ENCODE results near the gene CAPN11.

Gene CAPN11

DNA sequence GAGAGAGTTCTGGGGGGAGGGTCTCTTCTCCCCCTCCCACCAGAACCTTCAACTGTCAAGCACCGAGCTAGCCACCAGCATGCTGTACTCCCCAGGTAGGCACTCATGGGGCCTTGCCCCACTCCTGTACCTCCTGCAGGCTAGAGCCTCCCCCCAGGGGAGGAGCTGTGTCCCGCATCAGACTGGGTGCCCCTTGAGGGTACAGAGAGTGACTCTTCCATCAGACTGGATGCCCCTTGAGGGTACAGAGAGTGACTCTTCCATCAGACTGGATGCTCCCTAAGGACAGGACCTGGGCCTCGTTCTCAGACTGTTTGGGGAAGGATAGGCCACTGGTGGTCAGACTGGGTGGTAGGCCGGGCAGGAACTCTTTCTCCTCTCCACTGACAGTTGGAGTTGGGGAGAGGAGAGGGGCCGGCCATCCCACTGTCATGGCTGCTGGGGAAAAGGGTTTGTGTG, at the start of gene CAPN11:
Gene CAPN11, plus strand, starts transcription at position 51 of the 459 bp plus-strand sequence. Its CDS starts 29 bp downstream, at position 80.
- DNase-seq: no peak

DNA sequence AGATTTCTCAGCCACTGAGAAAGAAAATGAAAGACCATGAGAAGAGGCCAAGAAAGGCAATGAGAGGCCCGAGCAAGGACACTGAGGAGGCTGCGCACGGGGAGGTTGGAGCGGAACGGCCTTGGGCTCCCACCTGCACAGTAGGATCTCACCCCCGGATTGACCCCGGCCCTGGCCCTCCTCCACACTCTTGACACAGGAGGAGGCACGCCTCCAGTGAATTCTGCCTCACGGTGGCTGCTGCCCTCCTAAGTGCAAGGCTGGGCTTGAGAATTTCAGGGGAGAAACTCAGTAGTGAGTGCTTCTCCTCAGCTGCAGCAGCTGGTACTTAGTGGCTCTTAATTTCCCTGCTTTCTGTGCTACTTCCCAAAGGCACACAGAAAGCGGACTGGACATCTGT, 49.4 kb upstream of the CAPN11 start:
- DNase-seq: no peak

DNA sequence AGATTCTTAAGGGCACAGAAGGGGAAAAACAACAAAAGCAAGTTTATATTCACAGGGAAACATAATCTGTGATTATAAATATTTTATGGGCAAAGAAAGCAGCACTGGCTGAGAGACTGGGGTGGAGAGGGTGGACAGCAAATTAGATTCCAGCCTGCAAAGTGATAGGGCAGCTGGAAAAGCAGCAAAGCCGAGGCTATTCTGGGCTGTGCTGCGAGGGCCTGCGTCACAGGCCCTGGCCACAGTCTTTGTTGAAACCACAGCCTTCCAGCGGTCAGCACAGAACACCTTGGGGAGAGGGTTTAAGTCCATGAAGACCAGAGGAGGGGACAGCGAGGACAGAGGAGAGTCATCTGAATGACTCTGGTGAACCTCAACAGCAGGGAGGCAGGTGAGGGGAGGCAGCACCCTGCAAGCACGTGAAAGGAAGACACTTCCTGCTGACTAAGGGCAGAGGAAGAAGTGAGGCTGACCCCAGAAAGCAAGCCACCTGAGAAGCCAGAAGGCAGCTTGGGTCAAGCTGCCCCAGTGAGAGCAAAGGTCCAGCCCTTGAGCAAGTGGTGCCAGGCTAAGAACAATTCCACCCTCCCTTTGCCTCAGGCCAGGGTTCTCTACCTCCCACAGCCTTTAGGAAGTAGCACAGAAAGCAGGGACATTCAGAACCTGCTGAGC, 48.5 kb upstream of the CAPN11 start:
- no peak for DNase-seq

DNA sequence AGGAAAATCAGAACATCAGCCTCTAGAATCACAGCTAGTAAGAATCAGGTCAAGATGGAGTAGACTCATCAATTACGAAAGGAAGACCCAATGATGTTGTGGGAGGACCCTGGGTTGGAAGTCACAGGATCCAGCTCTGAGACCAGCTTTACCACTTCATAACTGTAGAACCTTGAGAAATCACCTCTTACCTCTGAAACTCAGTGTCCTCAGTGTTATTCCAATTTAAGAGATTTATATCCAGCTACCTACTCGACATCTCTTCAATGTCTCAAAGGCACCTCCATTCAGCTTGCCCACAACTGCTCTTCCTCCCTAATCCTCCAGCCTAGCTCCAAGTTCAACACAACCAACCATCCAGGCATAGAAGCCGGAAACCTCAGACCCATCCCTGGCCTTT, 47.7 kb upstream of the CAPN11 start:
- DNase-seq: no peak

DNA sequence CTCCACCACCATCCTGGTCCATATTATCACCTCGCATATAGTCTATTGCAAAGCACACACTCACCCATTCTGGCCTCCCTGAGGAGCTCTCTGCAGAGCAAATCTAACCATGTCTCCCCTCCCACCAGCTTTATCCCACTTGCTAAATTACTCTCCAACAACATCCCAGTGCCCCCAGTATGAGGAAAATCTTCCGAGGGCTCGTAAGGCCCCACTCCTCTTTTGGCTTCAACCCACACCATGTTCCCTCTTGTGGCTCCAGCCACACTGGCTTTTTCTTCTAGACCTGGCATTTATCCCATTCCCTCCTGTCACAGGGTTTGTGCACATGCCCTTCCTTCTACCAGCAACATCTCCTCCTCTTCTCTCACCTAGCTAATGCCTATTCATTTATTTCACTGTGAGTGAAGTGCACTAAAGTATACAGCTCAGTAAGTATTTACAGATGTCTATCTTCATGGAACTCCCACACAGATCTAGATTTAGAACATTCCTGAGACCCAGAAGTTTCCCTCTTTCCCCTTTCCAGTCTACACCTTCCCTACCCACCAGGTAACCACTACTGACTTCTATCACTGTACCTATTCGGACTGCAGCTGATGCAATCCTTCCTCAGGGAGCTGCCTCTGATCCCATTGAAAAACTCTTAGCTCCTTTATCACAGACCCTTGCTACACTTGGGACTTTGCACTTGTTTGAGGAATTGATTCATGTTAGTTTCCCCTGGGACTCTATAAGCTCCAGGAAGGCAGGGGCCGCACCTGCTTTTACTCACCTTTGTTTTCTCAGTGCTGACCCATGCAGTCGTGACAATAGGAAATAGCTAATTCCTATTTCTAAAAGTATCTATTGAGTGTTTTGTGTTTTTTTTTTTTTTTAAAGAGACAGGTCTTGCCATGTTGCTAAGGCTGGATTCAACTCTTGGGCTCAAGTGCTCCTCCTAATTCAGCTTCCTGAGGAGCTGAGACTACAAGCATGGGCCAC, 46.9 kb upstream of the CAPN11 start:
- no peak for DNase-seq

DNA sequence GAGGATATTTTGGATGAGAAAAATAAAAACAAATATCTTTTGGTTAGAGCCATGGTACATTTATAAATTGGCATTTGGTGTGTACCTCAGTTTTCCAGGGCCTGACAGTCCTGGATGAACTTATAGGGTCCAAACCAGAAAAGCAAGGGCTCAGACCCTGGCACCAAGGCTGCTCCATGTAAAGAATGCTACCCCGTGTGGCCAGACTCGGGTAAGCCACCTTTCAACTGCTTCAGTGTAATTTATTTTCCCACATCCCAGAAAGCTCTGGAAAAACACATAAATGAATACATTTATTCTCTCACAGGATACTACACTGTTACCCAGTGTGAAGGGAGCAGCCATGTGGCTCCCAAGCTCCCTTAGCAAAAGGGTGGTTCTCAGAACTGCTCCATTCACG, 45.2 kb upstream of the CAPN11 start:
- no peak for DNase-seq

DNA sequence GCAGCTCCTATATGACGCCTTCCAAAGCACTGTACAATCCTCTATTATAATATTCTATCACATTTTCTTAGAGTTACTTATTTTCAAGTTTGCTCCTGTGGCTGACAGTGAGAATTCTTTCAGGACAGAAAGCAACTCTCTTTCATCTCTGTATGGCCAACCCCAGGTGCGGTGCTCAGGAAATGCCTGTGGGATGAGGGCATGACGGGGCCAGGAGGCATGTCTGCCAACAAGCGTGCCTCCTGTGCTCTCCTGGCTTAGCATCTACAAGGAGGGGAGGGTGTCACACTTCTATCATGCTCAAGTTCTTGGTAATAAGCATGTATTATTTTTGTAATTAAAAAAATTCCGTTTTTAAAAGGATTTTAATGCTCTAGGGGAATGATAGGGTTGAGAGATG, 42.8 kb upstream of the CAPN11 start:
- DNase-seq: no peak

DNA sequence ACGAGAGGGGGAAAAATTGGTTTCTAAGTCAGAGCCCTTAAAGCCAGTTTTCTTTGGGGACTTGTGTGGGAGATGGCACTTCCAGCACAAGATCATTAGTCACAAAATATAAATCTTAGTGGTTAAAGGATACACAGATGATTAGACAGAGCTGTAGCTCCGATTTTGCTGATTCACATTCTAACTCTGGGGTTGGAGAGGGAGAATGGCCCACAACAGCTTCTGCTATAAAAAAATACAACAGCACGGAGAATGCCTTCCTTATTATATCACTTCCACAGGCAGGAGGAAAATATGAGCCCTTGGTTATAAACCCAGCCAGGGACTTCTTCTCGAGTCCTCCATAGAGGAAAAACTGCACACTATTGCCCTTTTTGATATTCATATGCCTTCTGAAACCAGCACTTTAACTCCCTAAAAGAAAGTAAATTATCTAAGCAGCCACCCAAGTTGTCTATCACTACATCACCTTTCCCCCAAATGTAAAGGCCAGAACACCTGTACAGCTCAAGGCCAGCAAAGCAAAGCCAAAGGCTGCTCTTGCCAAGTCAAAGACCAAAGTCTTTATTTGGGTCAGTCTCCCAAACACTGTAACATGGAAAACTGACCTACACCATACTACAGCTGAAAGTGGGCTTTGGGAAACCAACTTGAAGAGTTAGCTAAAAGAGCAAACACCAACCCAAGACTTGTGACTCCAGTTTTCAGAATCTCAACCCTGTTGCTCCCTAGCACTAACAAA, 41.8 kb upstream of the CAPN11 start:
- peak; percentile 39 for DNase-seq

DNA sequence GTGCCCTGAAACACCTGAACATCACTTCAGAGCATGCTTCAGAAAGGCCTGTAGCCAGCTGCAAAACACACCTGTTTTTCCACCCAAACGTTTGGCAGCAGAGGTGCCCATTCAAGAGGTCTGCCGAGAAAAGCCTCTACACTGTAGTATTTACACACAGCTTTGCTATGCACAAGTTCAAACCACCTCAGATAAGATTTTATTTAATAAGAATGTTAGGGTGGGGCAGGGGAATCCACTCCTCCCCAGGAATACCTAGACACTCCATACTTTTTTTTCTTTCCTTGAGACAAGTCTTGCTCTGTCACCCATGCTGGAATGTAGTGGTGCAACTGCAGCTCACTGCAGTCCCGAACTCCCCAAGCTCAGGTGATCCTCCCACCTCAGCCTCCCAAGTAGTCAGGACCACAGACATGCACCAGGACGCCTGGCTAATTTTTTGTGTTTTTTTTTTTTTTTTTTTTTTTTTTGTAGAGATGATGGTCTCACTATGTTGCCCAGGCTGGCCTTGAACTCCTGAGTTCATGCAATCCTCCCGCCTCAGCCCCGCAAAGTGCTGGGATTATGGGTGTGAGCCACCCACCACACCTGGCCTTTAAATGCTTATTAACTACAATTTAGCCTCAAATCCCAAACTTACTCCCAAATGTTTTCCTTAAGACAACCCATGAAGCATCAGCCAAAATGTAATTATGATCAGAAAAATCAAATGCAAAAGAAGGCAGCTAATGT, 41.1 kb upstream of the CAPN11 start:
- DNase-seq: no peak

DNA sequence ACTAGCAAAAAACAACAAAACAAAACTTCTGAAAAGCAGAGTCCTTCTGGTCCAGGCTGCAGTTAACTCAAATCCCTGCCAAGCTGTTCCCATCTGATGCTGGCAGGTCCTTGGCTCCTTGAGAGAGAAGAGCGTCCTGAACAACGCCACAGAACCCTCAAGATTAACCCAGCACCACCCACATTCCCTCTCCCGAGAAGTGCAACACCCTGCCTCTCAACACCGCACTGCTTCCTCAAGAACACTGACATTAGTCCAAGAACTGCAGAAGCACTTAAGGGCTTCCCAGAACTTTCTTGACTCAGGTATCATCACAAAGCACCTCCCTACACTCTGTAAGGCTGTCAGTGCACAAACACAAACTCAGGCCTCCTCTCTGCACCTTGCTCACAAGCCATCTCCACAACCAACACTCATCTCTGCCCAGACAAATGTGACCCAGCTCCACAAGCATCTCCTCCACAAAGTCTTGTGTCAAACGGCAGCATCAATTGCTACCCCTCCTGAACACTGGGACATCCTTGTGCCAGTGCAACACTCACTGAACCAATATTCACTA, 38.8 kb upstream of the CAPN11 start:
- no peak for DNase-seq

DNA sequence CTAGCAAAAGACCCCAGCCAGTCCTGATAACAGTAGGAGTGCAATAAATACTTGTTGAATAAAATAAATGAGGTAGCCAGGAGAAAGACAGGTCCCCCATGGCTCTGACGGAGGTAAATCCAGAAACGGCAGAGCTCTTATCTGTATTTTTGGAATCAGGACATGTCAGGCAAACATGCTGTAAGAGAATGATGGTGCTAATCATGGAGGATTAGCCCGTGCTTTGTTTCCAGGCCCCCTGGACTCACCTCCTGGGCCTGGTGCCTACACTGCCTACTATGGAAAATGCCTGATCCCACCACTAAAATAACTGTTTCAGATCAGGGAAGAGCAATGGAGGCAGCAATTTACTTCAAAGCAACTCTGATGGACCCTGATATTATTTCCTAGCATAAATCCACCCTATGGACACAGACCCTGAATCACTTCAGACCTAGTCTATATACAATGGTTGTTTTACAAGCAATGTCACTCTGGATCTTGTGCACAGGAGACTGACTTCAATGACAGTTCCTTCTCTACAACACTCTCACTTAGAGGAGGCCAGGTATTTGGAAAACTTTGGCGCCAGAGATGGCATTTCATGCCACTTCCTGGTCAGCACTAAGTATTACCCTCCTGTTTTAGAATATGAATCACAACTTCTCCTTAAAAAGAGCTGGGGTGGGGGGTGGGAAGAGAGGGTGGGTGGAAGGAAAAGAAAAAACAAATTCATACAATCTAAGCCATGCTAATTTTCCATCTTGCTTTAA, 37.8 kb upstream of the CAPN11 start:
- DNase-seq: no peak

DNA sequence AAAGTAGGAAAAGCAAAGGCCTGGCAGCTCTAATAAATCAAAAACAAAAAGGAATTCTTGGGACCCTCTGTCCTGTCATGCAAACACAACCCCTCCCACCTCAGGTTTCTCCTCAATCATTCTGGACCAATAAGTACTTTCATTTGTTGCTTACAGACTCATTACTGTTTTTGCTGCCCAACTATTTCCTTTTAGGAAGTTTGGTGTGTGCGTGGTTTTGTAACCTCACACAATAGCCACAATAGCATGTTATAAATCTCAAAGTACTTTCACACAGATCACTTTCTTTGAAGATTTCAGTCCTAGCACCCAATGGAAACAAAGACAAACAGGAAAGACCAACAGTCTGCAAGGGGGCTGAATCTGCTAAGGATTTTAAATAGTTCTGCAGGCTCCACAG, 35.8 kb upstream of the CAPN11 start:
- DNase-seq: no peak

DNA sequence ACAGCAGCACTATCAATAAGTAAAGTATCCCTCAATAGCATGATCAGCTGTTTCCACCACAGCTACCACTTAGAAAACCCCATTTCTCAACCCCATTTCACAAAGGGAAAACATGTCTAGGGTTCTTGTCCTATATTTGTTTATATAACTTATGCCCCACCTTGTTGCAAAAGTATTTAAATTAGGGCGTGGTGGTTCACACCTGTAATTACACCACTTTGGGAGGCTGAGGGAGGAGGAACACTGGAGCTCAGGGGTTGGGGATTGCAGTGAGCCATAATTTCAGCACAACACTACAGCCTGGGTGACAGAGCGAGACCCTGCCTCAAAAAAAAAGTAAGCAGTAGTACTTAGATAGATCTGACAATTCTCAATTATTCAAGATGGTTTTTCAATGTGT, 35.1 kb upstream of the CAPN11 start:
- no peak for DNase-seq

DNA sequence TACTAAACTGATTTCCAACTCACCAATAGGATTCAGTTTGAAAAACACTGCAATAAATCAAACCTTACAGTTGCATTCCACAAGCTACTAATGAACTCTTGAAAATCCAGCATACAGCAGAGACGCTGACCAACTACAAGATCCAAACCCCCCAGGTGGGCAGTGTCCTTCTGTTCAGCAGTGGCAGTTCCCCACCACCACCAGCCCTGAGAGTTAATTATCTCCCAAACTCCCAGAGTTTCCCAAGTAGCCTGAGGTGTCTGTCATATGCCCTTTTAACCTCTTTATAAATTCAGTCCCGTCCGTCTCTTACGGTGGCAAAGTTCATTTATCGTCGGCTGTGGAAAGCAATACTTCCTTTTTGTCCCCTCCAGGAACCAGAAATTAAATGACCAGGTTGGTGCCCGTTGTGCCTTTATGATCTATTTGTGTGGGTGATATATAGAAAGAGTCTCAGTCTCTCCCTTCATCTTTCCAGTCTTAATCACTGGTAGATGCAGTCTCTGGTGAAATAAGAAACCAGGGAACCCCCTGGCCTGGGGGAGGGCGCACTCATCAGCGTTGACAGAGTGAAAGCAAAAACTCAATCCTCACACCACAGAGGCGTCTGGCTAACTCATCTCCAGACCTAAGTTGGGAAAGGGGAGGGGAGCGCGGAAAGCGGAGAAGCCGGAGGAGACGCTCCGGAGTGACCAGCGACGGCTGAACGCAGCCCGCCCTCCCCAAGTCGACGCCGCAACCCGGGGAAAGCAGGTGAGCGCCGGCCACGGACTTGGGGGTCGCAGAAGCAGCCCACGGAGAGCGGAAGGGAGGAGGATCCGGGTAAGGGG, 32.1 kb upstream of the CAPN11 start:
- peak; percentile 13 for DNase-seq

DNA sequence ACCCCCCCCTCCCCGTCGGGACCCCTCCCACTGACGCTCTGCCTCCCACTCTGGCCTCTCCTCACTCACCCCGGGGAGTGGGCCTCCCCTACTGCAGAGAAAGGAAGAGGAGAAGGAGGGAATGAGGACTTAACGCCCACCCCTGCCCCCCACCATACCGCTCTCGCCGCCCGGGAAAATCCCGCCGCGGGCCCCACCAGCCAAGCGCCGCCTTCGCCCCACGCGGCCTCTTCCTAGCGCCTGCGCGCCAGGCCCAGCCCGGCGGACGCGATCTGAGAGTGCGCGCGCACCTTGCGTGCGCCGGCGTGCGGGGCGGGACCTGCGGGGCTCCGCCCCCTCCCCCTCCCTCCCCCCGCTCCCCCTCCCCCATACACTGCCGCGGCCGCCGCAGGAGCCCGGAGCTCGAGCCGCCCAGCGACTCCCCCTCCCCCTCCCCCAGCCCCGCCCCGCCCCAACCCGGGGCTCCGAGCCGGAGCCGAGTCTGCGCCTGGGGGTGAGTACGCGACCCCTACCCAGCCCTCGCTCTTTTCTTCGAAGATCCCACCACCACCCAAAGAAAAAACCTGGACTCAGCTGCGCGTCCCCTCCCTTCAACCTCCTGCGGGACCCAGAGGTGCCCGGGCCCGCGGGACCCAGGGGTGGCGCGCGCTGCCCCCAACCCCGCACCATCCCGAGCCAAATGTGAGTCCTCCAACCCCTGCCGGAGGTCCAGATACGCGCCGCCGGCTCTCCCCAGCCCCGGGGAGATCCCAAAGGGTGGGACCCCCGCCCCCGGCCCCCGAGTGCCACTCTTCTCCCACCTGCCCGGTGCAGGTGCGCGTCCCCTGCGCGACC, 31.2 kb upstream of the CAPN11 start, which contains the start of the genes MRPL14 and TMEM63B:
Gene MRPL14, minus strand, starts transcription at position 267 of the 834 bp plus-strand sequence. CDS start 10,841 bp downstream, outside the sequence.
Gene TMEM63B, plus strand, starts transcription at position 369 of the 834 bp plus-strand sequence. CDS start 7,031 bp downstream, outside the sequence.
- DNase-seq: peak; percentile 76

DNA sequence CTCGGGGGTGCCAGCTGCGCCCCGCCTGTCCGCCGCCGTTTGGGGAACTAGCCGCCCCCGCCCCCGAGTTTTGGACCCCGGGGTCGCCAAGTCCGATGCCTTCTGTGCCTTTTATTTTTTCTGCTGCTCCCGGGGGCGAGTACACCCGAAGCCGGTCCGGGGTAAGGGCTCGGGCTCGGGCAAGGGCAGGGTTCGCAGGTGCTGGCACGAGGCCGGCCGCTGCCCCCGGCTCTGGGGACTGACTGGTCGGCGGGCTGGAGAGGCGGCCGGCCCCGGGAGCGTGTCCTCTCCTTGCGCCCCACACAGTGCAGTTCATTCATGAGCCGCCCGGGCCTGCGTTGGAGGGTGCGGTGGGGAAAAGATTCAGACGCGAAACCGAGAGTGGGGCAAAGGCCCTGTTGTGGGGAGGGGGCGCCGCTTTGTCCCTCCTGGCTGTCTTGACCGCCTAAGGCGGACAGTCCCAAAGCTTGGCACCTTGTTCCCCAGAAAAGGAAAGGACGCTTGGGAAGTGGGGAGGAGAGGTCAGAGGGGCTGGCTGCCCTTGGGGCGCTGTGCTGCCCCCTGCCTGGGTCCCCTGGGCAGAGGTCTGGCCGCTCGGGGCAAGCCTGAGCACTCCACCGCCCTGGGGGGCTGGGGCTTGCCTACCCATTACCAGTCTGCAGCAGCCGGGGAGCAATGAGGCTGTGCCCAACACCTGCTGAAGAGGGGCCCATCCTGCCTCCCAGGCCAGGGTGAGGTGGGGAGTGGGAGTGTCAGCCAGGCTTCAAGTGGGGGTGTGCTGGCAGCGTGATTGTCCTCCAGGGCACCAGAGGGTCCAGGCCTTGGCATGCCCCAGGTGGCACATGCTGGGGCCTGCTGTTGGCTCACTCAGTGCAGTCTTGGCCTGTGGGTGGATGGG, 30.4 kb upstream of the CAPN11 start:
- peak; percentile 6 for DNase-seq

DNA sequence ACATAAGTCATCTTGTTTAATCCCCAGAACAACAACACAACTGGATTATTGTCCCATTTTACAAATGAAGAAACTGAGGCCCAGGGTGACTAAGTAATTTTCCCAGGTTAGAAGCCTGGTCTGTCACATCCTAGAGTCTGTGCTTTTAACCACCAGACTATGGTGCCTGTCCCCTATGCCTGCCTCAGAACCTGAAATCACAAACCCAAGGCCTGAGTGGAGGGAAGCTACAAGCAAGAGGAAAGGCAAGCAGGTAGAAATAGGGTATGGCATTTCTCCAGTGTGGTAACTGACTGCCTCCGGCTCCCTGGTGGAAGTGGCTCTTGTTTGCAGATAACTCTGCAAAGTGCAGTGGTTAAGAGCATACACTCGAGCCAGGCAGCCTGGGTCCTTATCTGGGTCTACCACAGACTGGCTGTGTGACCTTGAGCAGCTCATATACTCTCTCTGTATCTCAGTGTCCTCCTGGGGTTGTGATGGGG, 28.7 kb upstream of the CAPN11 start:
- no peak for DNase-seq

DNA sequence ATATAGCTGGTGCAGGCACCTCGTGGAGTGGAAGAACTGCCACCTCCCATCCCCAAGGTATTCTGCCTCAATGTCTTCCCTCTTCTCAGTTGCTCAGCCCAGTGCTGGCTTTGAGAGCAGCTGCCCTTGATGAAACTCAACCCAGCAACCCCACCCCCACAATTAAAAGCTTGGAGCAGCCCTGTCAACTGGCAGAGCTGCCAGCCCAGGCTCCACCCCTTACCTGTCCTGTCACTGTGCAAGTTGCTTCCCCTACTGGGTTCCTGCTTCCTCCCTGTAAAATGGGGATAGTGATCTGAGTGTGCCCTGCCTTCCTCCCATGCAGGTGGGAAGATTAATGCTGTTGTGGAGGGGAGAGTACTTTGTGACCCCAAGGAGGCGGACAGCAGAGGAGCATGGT, 26.7 kb upstream of the CAPN11 start:
- no peak for DNase-seq
